Ascending aorta (tissue), 2 donors: ENCODE results near the gene SMIM13. TPM values are rescaled to one million over a fixed set of nuclear protein-coding genes. Genes with fewer than 3 reads are reported as not detected.

Source experiments
- DNase-seq, 2 donors: peaks; one replicate each; pipeline ENCODE4 v3.0.0-alpha.2; 2019; ENCODE audit warnings: low spot score in 2 of 2
- H3K27ac ChIP-seq, 2 donors: fragments of 200-600 bp; sonication (generic); one replicate each; pipeline ENCODE4 v1.5.1; 2016 to 2017; ENCODE audit warnings: mild to moderate bottlenecking in 1 of 2
- H3K27me3 ChIP-seq: fragments of 200-600 bp; sonication (generic); one replicate; pipeline ENCODE4 v1.5.1; 2017
- H3K36me3 ChIP-seq, 2 donors: fragments of 200-600 bp; sonication (generic); one replicate each; pipeline ENCODE4 v1.5.1; 2016
- H3K4me1 ChIP-seq, 2 donors: fragments of 200-600 bp; sonication (generic); one replicate each; pipeline ENCODE4 v1.5.1; 2016 to 2017; ENCODE audit warnings: mild to moderate bottlenecking in 1 of 2
- H3K4me3 ChIP-seq, 2 donors: fragments of 200-600 bp; sonication (generic); one replicate each; pipeline ENCODE4 v1.5.1; 2016 to 2017; ENCODE audit warnings: mild to moderate bottlenecking in 1 of 2
- H3K9me3 ChIP-seq, 2 donors: fragments of 200-600 bp; sonication (generic); one replicate each; pipeline ENCODE4 v1.5.1; 2016
- intact Hi-C: fragments of 100-400 bp; cut with DNase I; formaldehyde crosslinking; loops from one replicate; pipeline ENCODE4 v1.15.1; 2023
- total RNA-seq: library from RNA; depleted of rRNA; stranded (reverse); fragments of >200 nt; gene quantifications from one replicate; pipeline ENCODE4 v1.1.0, GENCODE V29; 2016
- TF ChIP-seq, protein P1 (sequence below), 3 experiments: fragments of 200-600 bp in 2 of 3; fragments of 450-650 bp in 1 of 3; sonication (generic) in 2 of 3; IDR thresholded peaks; one replicate each; pipeline ENCODE4 v1.5.1; 2016 to 2019; ENCODE audit warnings: antibody characterized with exemption in 3 of 3, mild to moderate bottlenecking in 1 of 3, moderate library complexity in 1 of 3

Gene SMIM13
- total RNA-seq, 1 donor from 2014 or later: 2.3 TPM

DNA sequence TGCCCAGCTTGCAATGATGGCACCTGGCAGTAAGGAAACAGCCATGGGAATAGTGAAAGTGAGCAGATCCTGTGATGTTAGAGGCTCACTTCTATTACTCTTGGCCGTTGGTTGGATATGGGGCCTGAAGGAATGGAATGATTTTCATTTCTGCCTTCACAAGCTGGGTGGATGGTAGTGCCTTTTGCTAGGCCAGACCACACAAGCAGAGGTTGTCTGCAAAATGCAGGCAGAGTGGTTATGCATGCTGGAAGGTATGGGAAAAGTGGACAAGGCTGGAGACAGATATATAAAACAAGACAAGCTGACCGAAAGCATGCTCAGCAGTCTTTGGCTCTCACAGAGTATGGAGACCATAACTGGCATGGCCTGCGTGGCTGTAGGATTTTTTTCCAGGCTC, 68.6 kb downstream of the SMIM13 start:
- TF ChIP-seq, protein P1, sequence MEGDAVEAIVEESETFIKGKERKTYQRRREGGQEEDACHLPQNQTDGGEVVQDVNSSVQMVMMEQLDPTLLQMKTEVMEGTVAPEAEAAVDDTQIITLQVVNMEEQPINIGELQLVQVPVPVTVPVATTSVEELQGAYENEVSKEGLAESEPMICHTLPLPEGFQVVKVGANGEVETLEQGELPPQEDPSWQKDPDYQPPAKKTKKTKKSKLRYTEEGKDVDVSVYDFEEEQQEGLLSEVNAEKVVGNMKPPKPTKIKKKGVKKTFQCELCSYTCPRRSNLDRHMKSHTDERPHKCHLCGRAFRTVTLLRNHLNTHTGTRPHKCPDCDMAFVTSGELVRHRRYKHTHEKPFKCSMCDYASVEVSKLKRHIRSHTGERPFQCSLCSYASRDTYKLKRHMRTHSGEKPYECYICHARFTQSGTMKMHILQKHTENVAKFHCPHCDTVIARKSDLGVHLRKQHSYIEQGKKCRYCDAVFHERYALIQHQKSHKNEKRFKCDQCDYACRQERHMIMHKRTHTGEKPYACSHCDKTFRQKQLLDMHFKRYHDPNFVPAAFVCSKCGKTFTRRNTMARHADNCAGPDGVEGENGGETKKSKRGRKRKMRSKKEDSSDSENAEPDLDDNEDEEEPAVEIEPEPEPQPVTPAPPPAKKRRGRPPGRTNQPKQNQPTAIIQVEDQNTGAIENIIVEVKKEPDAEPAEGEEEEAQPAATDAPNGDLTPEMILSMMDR (IDR thresholded peaks at IDR 0.05): no peak
- no peaks in the 10 kb centered on the region for H3K27me3 ChIP-seq
- H3K4me3 ChIP-seq: no peak overlapping the region
- intact Hi-C loops: no loop called here
- peaks cover 0 to 3% of the 10 kb centered on the region in 2 donors for H3K9me3 ChIP-seq
- H3K36me3 ChIP-seq: no peaks in the 10 kb centered on the region
- DNase-seq: no peak
- H3K27ac ChIP-seq: no peak overlapping the region
- H3K4me1 ChIP-seq: no peaks in the 10 kb centered on the region

DNA sequence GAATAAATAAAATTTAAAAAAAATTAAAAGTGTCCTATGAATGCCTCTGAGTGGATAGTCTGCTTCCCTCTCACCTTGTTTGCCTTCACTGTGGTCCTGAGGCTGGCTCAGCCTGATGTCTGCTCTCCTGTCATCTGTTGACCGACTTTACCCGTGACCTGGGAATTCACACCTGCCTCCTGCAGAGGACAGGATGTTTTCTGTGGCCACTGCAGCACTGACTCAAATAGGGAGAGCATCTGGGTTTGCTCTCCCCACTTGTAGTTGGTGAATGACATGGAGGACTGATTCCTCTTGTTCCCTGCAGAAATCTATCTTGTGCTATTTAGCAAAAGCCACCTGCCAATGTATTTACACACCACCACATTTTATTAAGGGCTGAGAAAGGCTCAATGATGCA, 70.3 kb downstream of the SMIM13 start:
- TF ChIP-seq, protein P1 (IDR thresholded peaks at IDR 0.05): no peak
- Histone ChIP-seq H3K4me3 (no peak overlapping the region), H3K27ac (no peak overlapping the region), H3K9me3 (no peaks in the 10 kb centered on the region), H3K36me3 (no peaks in the 10 kb centered on the region), H3K27me3 (no peaks in the 10 kb centered on the region), H3K4me1 (no peaks in the 10 kb centered on the region)
- intact Hi-C loops: no loop called here
- no peak for DNase-seq

DNA sequence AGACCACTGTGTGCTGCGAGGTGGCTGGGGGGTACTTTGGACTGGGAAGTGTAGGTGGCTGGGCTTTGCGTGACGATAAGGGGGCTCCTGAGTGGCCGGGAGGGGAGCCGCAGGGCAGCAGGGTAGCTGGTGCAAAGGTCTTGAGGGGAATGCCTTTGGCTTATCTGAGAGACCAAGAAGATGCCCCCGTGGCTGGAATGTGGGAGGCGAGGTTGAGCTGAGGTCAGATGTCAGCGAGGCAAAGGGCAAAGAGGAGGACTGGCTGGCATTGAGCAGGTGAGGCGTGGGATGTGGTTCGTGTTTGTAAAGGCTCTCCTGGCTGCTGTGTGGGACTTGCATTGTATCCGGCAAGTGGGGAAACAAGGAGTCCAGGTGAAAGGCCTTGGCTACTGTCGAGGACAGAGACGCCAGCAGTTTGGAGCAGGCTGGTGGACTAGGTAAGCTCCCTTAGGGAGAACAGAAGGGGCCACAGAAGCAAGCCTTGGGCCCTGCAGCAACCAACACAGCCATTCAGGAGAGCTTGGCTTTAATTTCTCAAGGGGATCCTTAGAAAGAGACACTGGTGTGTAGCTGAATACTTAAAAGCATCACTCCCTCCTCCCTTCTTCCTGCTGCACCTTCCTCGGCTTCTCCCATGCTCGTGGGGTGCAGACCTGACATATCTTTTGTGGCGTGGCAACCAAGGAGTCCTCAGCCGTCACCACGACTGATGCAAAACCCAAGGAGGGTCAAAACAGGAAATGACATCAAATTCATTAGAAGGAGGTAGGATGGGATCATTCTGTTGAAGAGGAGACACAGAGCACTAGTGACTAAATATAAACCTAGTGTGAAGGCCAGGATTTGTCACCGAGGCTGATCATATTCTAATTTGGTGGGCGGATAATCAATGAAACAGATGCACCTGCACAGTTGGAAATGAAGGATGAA, 71.3 kb downstream of the SMIM13 start:
- intact Hi-C loops: no loop called here
- TF ChIP-seq, protein P1 (IDR thresholded peaks at IDR 0.05): no peak
- DNase-seq: no peak
- Histone ChIP-seq H3K27me3 (no peaks in the 10 kb centered on the region), H3K27ac (no peak overlapping the region), H3K4me3 (no peak overlapping the region), H3K36me3 (no peaks in the 10 kb centered on the region), H3K9me3 (no peaks in the 10 kb centered on the region), H3K4me1 (no peaks in the 10 kb centered on the region)

DNA sequence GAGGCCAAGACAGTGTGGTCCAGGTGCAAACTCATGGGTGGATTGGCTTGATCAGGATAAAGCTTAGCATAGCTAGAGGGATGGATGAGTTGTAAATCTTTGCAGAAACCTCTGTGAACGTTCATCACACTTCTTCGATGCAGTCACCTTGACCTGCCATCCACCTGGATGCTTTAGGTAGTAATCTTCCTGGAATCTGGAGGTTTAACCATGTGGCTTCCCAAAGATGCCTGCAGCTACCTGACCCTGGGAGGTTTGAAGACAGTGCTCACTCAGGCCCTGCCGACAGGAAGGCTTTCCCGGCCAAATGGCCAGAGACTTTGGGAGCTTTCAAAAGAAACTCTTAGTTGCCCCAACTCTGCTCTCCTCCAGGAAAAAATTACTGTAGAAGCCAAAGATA, 73.3 kb downstream of the SMIM13 start:
- no peak for DNase-seq
- Histone ChIP-seq H3K9me3 (no peaks in the 10 kb centered on the region), H3K27ac (no peak overlapping the region), H3K27me3 (no peaks in the 10 kb centered on the region), H3K36me3 (no peaks in the 10 kb centered on the region), H3K4me3 (no peak overlapping the region), H3K4me1 (no peaks in the 10 kb centered on the region)
- intact Hi-C loops: no loop called here
- TF ChIP-seq, protein P1 (IDR thresholded peaks at IDR 0.05): no peak

DNA sequence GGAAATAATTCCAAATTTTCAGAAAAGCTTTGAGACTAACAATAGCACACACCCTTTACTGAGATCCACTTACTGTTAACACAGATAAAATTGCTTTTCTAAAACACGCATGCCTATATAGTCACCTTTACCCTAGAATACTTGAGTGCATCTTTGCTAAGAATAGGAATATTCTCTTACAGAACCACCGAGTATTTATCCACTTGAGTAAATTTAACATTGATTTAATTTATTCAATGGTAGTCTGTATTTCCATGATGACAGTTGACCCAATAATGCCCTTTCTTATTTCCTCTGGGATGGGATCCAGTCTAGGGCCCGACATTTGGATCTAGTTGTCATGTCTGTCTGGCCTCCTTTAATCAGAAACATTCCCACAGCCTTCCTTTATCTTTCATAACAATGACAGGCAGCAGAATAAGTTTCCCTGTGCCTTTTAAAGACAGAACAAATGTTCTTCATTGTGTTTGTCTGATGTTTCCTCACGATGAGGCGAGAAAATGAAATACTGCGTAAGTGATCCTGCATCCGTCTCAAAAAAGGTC, 74.5 kb downstream of the SMIM13 start:
- TF ChIP-seq, protein P1 (IDR thresholded peaks at IDR 0.05): no peak
- no peaks in the 10 kb centered on the region for H3K27me3 ChIP-seq
- no peaks in the 10 kb centered on the region for H3K4me1 ChIP-seq
- H3K27ac ChIP-seq: no peak overlapping the region
- intact Hi-C loops: no loop called here
- DNase-seq: no peak
- no peaks in the 10 kb centered on the region for H3K36me3 ChIP-seq
- H3K4me3 ChIP-seq: no peak overlapping the region
- H3K9me3 ChIP-seq: no peaks in the 10 kb centered on the region
